Bronchial epithelial cell (primary cell): ENCODE data around the gene PHF10. TPM values are rescaled to one million over a fixed set of nuclear protein-coding genes. Genes with fewer than 3 reads are reported as not detected.

Experiments
- DNase-seq: peaks from one replicate; pipeline ENCODE4 v3.0.0-alpha.2; 2010; ENCODE audit warnings: low read depth
- FAIRE-seq: peaks from 2 replicates; lab custom pipeline; 2011; peaks lifted over from hg19 to GRCh38; lab: Jason Lieb, UNC
- H3K27me3 ChIP-seq: 2 replicates; pipeline ENCODE4 v1.5.1; 2011; ENCODE audit warnings: low read length; ENCODE audit not compliant: control insufficient read depth, insufficient read depth
- H3K36me3 ChIP-seq: 2 replicates; pipeline ENCODE4 v1.5.1; 2011; ENCODE audit warnings: low read length; ENCODE audit not compliant: control insufficient read depth, insufficient read depth
- H3K4me3 ChIP-seq: 2 replicates; pipeline ENCODE4 v1.5.1; 2011; ENCODE audit warnings: mild to moderate bottlenecking, low read depth, low read length, control low read depth
- total RNA-seq: library from RNA; depleted of rRNA; stranded (reverse); fragments of >200 nt; gene quantifications from 2 replicates; pipeline ENCODE4 v1.2.1, GENCODE V29; 2014
- TF ChIP-seq, protein P1 (sequence below): IDR thresholded peaks from 2 replicates; pipeline ENCODE4 v1.5.1; 2011; ENCODE audit warnings: mild to moderate bottlenecking, moderate library complexity, low read length, control low read depth, inconsistent platforms; ENCODE audit not compliant: insufficient read depth, severe bottlenecking

PHF10 gene
- total RNA-seq, 1 donor from 2014 or later = 14.0 TPM

DNA sequence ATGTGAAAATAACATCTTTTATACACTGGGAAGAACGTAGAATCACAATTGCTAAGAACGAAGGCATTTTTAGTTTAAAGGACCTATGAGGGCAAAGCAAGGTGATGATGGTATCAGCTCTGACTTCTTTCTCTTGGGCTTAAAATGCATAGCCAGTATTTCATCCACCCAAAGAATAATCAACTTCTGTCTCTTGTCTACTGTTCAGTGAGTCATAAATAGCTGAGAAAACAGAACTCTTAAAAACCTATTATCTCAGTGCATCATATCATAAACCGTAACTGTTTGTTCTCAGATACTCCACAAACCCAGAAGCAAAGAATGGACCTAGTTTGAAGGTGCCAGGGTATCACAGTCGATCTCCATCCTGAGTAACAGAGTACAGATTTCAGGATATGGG, 5.2 kb downstream of the PHF10 start:
- Histone ChIP-seq H3K4me3 (no peak overlapping the region), H3K27me3 (no peaks in the 10 kb centered on the region), H3K36me3 (peaks cover 3% of the 10 kb centered on the region)
- DNase-seq (no peak), FAIRE-seq (no peak)
- TF ChIP-seq, protein P1, sequence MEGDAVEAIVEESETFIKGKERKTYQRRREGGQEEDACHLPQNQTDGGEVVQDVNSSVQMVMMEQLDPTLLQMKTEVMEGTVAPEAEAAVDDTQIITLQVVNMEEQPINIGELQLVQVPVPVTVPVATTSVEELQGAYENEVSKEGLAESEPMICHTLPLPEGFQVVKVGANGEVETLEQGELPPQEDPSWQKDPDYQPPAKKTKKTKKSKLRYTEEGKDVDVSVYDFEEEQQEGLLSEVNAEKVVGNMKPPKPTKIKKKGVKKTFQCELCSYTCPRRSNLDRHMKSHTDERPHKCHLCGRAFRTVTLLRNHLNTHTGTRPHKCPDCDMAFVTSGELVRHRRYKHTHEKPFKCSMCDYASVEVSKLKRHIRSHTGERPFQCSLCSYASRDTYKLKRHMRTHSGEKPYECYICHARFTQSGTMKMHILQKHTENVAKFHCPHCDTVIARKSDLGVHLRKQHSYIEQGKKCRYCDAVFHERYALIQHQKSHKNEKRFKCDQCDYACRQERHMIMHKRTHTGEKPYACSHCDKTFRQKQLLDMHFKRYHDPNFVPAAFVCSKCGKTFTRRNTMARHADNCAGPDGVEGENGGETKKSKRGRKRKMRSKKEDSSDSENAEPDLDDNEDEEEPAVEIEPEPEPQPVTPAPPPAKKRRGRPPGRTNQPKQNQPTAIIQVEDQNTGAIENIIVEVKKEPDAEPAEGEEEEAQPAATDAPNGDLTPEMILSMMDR = no peak

DNA sequence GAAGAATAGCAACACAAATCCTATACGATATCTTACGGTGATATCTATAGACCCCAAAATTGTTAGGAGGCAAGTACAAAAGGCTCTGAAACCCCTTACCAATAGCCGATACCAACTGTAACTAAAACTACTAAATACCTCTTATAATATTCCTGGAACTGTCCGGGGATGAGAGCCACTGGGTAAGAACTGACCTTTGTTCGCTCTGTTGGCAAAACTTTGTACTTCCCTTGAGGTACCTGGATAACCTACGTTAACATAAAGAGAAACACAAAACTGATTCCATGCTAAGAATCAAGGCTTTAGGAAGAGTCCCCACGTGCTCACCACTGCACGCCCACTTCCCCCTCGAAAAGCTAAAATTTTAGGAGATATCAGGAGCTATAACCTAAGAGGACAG, 9.7 kb downstream of the PHF10 start:
- Histone ChIP-seq H3K27me3 (no peaks in the 10 kb centered on the region), H3K4me3 (no peak overlapping the region), H3K36me3 (peaks cover 3% of the 10 kb centered on the region)
- TF ChIP-seq, protein P1 = no peak
- FAIRE-seq = no peak
- DNase-seq = no peak

DNA sequence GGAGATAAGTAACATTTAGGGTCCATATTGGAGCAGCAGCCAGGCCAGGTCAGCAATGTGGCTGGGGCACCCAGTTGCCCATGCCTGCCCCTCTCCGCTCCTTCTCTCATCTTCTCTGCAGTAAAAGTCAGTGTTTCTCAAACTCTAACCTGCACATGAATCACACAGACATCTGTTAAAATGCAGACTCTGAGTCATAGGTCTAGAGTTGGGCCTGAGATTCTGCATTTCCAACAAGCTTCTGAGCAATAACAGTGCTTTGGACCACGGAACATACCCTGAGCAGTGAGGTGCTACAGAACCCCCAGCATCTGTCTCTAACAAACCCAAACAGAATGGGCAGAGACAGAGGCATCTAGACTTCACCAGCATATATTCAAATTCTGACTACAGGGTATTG, 10.1 kb downstream of the PHF10 start:
- DNase-seq = peak; percentile 25
- TF ChIP-seq, protein P1 = no peak
- no peak for FAIRE-seq
- H3K4me3 ChIP-seq = no peak overlapping the region
- peaks cover 3% of the 10 kb centered on the region for H3K36me3 ChIP-seq
- H3K27me3 ChIP-seq = no peaks in the 10 kb centered on the region

DNA sequence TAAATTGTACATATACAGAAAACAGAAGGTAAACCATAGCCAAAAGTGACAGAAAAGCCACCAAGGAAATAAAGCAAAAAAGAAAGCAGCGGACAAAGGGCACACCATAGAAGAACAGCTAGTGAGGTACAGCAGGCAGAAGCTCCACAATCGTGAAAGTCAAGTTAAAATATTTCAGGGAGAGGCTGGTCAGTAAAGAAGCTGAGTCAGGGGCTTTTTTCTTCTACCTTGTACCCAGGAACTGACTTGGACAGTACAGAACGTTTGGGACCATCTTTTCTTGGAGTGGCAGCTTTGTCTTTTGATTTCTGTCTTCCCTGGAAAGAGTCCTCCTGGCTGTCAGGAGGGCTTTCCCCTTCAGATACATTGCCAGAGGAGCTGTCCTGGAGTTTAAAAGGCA, 14.3 kb downstream of the PHF10 start:
- Histone ChIP-seq H3K4me3 (no peak overlapping the region), H3K27me3 (no peaks in the 10 kb centered on the region), H3K36me3 (peaks cover 3% of the 10 kb centered on the region)
- TF ChIP-seq, protein P1 = no peak
- FAIRE-seq (no peak), DNase-seq (no peak)

DNA sequence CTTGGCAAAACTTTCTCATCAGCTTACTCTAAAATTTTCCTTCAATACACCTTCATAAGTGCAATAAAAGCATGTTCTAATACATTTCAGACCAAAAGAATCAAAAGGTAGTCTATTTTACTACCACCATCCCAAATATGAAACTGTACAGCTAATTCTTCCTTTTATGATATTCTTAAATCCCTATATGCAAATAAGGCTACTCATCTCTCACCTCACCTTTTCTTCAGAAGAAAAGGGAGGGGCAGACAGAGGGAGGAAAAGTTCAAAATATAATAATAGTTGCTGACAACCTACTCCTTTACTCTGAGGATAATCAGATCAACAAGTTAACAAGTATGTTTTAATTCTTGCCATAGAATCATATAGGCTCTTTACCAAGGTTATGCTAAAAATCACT, 15.0 kb downstream of the PHF10 start:
- FAIRE-seq (no peak), DNase-seq (no peak)
- Histone ChIP-seq H3K36me3 (peaks cover 2% of the 10 kb centered on the region), H3K27me3 (no peaks in the 10 kb centered on the region), H3K4me3 (no peak overlapping the region)
- TF ChIP-seq, protein P1 = no peak

DNA sequence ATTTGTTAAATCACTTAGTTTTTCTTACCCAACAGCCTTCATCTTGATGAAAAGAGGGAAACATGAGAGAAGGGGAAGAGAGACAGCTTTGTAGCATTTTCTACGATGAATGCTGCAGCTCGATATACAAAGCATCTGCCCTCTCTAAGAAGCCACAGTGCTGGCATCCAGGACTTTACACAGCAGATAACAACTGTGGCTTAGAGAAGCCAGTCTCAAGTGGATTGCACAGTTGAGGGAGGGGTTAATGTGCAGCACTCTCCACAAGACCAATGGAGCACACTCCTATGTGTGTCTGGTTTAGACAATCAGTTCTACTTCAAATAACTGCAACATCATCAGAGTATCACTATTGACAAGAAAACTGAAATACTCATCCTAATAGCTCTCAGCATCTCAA, 16.5 kb downstream of the PHF10 start:
- no peaks in the 10 kb centered on the region for H3K36me3 ChIP-seq
- TF ChIP-seq, protein P1 = no peak
- no peak for DNase-seq
- no peak overlapping the region for H3K4me3 ChIP-seq
- H3K27me3 ChIP-seq = no peaks in the 10 kb centered on the region
- FAIRE-seq = no peak
